NCI-H1436 (cell line): ENCODE measurements around the gene SYTL3.
"Not testable (repeated sequence)": the region's sequence is repeated elsewhere in the genome, so short reads cannot be mapped to it uniquely, and the experiment has no call there.

Source experiments
- DNase-seq: peaks from one replicate; lab custom pipeline; 2025; lab: John Stamatoyannopoulos, UW

The SYTL3 gene

GRCh38 chr6:158773581-158774449 is 124.0 kb downstream of the SYTL3 start:
- DNase-seq = no peak

- no peak for DNase-seq
These were observed 125.0 kb downstream of the SYTL3 start for GRCh38 chr6:158774717-158775449.

- no peak for DNase-seq
These were observed 126.0 kb downstream of the SYTL3 start for GRCh38 chr6:158775832-158776231.

GRCh38 chr6:158776737-158777136 is 126.9 kb downstream of the SYTL3 start:
- DNase-seq = no peak

- DNase-seq = no peak
These were observed 127.7 kb downstream of the SYTL3 start for GRCh38 chr6:158777510-158777909.

GRCh38 chr6:158778005-158778527 is 128.2 kb downstream of the SYTL3 start:
- no peak for DNase-seq

GRCh38 chr6:158780246-158780884 is 130.5 kb downstream of the SYTL3 start:
- DNase-seq = no peak

- DNase-seq = no peak
These were observed 131.3 kb downstream of the SYTL3 start for GRCh38 chr6:158780988-158781691.

- no peak for DNase-seq
These were observed 132.0 kb downstream of the SYTL3 start for GRCh38 chr6:158781692-158782373.

- no peak for DNase-seq
These were observed 132.7 kb downstream of the SYTL3 start for GRCh38 chr6:158782432-158783166.

- no peak for DNase-seq
These were observed 133.3 kb downstream of the SYTL3 start for GRCh38 chr6:158783167-158783450.

GRCh38 chr6:158783851-158784250 is 134.0 kb downstream of the SYTL3 start:
- no peak for DNase-seq

- DNase-seq = no peak
These were observed 134.7 kb downstream of the SYTL3 start for GRCh38 chr6:158784505-158784904.

GRCh38 chr6:158785036-158785435 is 135.2 kb downstream of the SYTL3 start:
- DNase-seq = no peak

- no peak for DNase-seq
These were observed 136.9 kb downstream of the SYTL3 start for GRCh38 chr6:158786645-158787304.

GRCh38 chr6:158787395-158787794 is 137.5 kb downstream of the SYTL3 start:
- DNase-seq = no peak

- no peak for DNase-seq
These were observed 139.5 kb downstream of the SYTL3 start for GRCh38 chr6:158789115-158789917.

- DNase-seq = no peak
These were observed 141.5 kb downstream of the SYTL3 start for GRCh38 chr6:158791274-158791855.

- DNase-seq = not testable (repeated sequence)
These were observed 142.7 kb downstream of the SYTL3 start for GRCh38 chr6:158792505-158792904.
